ENCODE results near the gene RNF141.

GRCh38 chr11:10480026-10480425, 61.0 kb downstream of the RNF141 start:
- TF ChIP-seq CTCF (IDR thresholded peaks at IDR 0.05) = no peak
- TF ChIP-seq POLR2A (IDR thresholded peaks at IDR 0.05) = no peak
- no peak for TF ChIP-seq POLR2AphosphoS5 (IDR thresholded peaks at IDR 0.05)

All from upper lobe of left lung (tissue), 4 donors.